WI38 (cell line): ENCODE measurements around the gene BRCA1.
"Not testable (repeated sequence)": the region's sequence is repeated elsewhere in the genome, so short reads cannot be mapped to it uniquely, and the experiment has no call there.

Source experiments
- H3K4me3 ChIP-seq: 2 replicates; pipeline ENCODE4 v1.5.1; 2011; ENCODE audit warnings: low read depth, mild to moderate bottlenecking, control low read depth, low read length
- CTCF ChIP-seq: IDR thresholded peaks from 2 replicates; pipeline ENCODE4 v1.5.1; 2012; ENCODE audit warnings: low read depth, mild to moderate bottlenecking, control low read depth, low read length

The BRCA1 gene

GRCh38 chr17:43011728-43012472 lies 113.3 kb downstream of the BRCA1 start:
- no peak overlapping the region for H3K4me3 ChIP-seq
- no peak for TF ChIP-seq CTCF

GRCh38 chr17:43010667-43011308 lies 114.4 kb downstream of the BRCA1 start:
- no peak overlapping the region for H3K4me3 ChIP-seq
- TF ChIP-seq CTCF, result no peak

GRCh38 chr17:43006639-43007551 lies 118.3 kb downstream of the BRCA1 start, which contains the start of gene IFI35:
IFI35 (plus strand) TSS chr17:43006784; CDS start chr17:43006948, 164 bp downstream.
- H3K4me3 ChIP-seq, result peak within 1 kb of the TSS; percentile 89

GRCh38 chr17:43003542-43004172 lies 121.5 kb downstream of the BRCA1 start:
- H3K4me3 ChIP-seq, result no peak overlapping the region
- TF ChIP-seq CTCF, result no peak

More at GRCh38 chr17:43006639-43007551, 118.3 kb downstream of the BRCA1 start, which contains the start of gene IFI35:
- TF ChIP-seq CTCF, result no peak

GRCh38 chr17:43000894-43001293 lies 124.3 kb downstream of the BRCA1 start:
- H3K4me3 ChIP-seq, result not testable (repeated sequence)

GRCh38 chr17:42999003-42999525 lies 126.1 kb downstream of the BRCA1 start:
- no peak for TF ChIP-seq CTCF
- H3K4me3 ChIP-seq, result peak overlapping the region; percentile 98
